PC-3 (cell line): ENCODE data around the gene SLC37A4. TPM values are rescaled to one million over a fixed set of nuclear protein-coding genes. Genes with fewer than 3 reads are reported as not detected.

ENCODE experiments used
- ATAC-seq: fragments of 200-7000 bp; cut with Tn5 transposase; 2 replicates; pipeline ENCODE4 v1.9.1; 2020; ENCODE audit warnings: mild to moderate bottlenecking, moderate library complexity
- BruUV-seq: library from RNA; stranded (reverse); fragments of 400-500 nt; replicated peaks from 2 replicates; lab custom pipeline; 2021; lab: Mats Ljungman, UMichigan
- CTCF ChIA-PET: fragments of 300-600 bp; sonication (Branson Sonifier 250); formaldehyde crosslinking; loops from one replicate; lab custom pipeline; 2022; ENCODE audit warnings: antibody characterized with exemption; lab: Charles Lee
- POLR2A ChIA-PET: fragments of 300-600 bp; sonication (Branson Sonifier 250); formaldehyde crosslinking; loops from one replicate; lab custom pipeline; 2022; ENCODE audit warnings: antibody characterized with exemption; ENCODE audit not compliant: unreplicated experiment; lab: Charles Lee
- DNase-seq: peaks from one replicate; pipeline ENCODE4 v3.0.0-alpha.2; 2015
- H2AFZ ChIP-seq: fragments of 300-600 bp; sonication (generic); 2 replicates; pipeline ENCODE4 v1.6.0; 2016; ENCODE audit warnings: antibody characterized with exemption, low read length
- H3F3A ChIP-seq: fragments of 300-600 bp; sonication (generic); one replicate; pipeline ENCODE4 v1.6.0; 2017; ENCODE audit warnings: antibody characterized with exemption, low read length, control low read depth, mild to moderate bottlenecking; ENCODE audit not compliant: unreplicated experiment
- H3K27ac ChIP-seq: fragments of 300-600 bp; sonication (generic); 2 replicates; pipeline ENCODE4 v1.5.1; 2016; ENCODE audit warnings: mild to moderate bottlenecking, low read length
- H3K27me3 ChIP-seq: fragments of 300-600 bp; sonication (generic); 2 replicates; pipeline ENCODE4 v1.6.1; 2016; ENCODE audit warnings: low read length, mixed read lengths
- H3K36me3 ChIP-seq: fragments of 300-600 bp; sonication (generic); 2 replicates; pipeline ENCODE4 v1.6.1; 2016; ENCODE audit warnings: low read depth, mixed run types, low read length, mixed read lengths
- H3K4me1 ChIP-seq: fragments of 300-600 bp; sonication (generic); 2 replicates; pipeline ENCODE4 v1.5.1; 2016; ENCODE audit warnings: low read length; ENCODE audit not compliant: insufficient read depth
- H3K4me2 ChIP-seq: fragments of 300-600 bp; sonication (generic); 2 replicates; pipeline ENCODE4 v1.6.0; 2016; ENCODE audit warnings: low read length
- H3K4me3 ChIP-seq: fragments of 300-600 bp; sonication (generic); 2 replicates; pipeline ENCODE4 v1.5.1; 2016; ENCODE audit warnings: mild to moderate bottlenecking, low read length, mixed read lengths
- H3K79me2 ChIP-seq: fragments of 300-600 bp; sonication (generic); 2 replicates; pipeline ENCODE4 v1.6.1; 2017; ENCODE audit warnings: low read length, mixed read lengths
- H3K9ac ChIP-seq: fragments of 300-600 bp; sonication (generic); 2 replicates; pipeline ENCODE4 v1.6.0; 2016; ENCODE audit warnings: mild to moderate bottlenecking, low read length
- H3K9me2 ChIP-seq: fragments of 300-600 bp; sonication (generic); replicated peaks from 2 replicates; pipeline ENCODE4 v1.6.1; 2016; ENCODE audit warnings: mixed run types, low read length, mixed read lengths
- H3K9me3 ChIP-seq: fragments of 300-600 bp; sonication (generic); 2 replicates; pipeline ENCODE4 v1.6.1; 2016; ENCODE audit warnings: low read length, mixed read lengths
- H4K20me1 ChIP-seq: fragments of 300-600 bp; sonication (generic); 2 replicates; pipeline ENCODE4 v1.6.1; 2016; ENCODE audit warnings: low read length, mixed read lengths
- EZH2 ChIP-seq: fragments of 300-600 bp; sonication (generic); IDR thresholded peaks from one replicate; pipeline ENCODE4 v1.6.1; 2017; ENCODE audit warnings: antibody characterized with exemption, mild to moderate bottlenecking, low read length; ENCODE audit not compliant: unreplicated experiment
- EZH2phosphoT487 ChIP-seq: fragments of 300-600 bp; sonication (generic); IDR thresholded peaks from 2 replicates; pipeline ENCODE4 v1.6.1; 2018; ENCODE audit warnings: mild to moderate bottlenecking, antibody characterized with exemption, low read length, borderline replicate concordance
- intact Hi-C: fragments of 100-400 bp; cut with micrococcal nuclease; formaldehyde crosslinking; loops from 2 replicates; pipeline ENCODE4 v1.9.0; 2023
- total RNA-seq: library from RNA; depleted of rRNA; stranded (reverse); fragments of >200 nt; gene quantifications from 2 replicates; pipeline ENCODE4 v1.2.3, GENCODE V29; 2014
- TF ChIP-seq, protein P1 (sequence below): fragments of 300-600 bp; sonication (generic); conservative IDR thresholded peaks from 2 replicates; pipeline ENCODE4 v1.5.1; 2017; ENCODE audit warnings: antibody characterized with exemption, low read depth, mild to moderate bottlenecking, low read length

SLC37A4 gene
- total RNA-seq, 1 experiment from 2014 or later, result 31.4 TPM

DNA sequence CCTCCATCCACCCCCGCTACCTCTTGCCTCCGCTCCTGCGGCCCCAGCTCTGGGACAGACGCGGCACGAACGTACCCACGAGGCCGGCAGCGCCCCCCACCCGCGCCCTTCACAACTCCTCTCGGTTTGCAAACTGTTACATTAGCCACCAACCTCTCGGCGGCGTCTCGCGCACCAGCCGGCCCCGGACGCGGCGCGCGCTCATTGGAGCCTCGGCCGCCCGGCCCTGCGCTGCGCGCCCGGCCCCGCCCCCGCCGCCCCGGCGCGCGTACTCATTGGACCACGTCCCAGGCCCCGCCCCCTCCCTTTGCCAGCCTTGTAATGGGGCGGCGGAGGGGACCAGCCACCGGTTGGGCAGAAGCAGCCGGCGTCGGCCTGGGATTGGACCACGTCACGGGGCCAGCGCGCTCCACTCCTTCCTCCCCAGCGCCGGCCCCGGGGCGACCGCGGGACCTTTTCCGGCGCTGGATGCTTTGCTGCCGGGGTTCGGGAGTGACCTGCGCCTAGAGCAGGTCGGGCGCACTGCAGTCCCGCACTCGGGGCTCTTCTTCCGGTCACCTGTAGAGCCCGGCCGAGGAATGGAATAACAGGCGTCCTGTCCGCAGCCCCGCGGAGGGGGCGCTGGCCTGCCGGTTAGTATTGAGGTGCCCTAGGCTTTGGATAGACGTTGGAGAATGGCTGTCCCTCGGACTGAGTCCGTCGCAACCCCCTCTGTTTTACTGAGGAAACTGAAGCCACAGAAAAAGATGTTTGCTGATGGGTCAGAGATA lies 26.5 kb upstream of the SLC37A4 start, which contains the start of gene HYOU1:
Gene HYOU1, minus strand, starts transcription at position 206 of the 770 bp plus-strand sequence. CDS start 1,045 bp downstream, outside the sequence.
- Histone ChIP-seq H3K4me2 (peak within 1 kb of the TSS; percentile 93), H4K20me1 (0 out of 2 replicates have a peak, but pooled peaks cover 10% of the 10 kb centered on the region), H3K9me2 (no peaks in the 10 kb centered on the region), H3K36me3 (peaks cover 32% of the 10 kb centered on the region), H3K9me3 (no peaks in the 10 kb centered on the region), H3K27ac (peak within 1 kb of the TSS; percentile 62), H2AFZ (peak within 1 kb of the TSS; percentile 92), H3K79me2 (peaks cover 32% of the 10 kb centered on the region), H3K9ac (peak within 1 kb of the TSS; percentile 98), H3K4me1 (peaks cover 15% of the 10 kb centered on the region), H3K27me3 (no peaks in the 10 kb centered on the region), H3K4me3 (peak within 1 kb of the TSS; percentile 93), H3F3A (no peaks in the 10 kb centered on the region)
- intact Hi-C loops, result loop anchor here (1.0 to 5.0 kb wide), 3 partner anchors 10 to 40 kb away; partner anchors contain the start of genes RPS25, TRAPPC4 and VPS11
- POLR2A ChIA-PET, result no interaction called here
- CTCF ChIA-PET, result interaction anchor here (0.6 to 2.4 kb wide), 2 partner anchors 45 to 190 kb away, joined by 3 to 10 read pairs; partner anchors contain the start of gene DPAGT1
- BruUV-seq, result no TSS peak
- no peak for TF ChIP-seq EZH2phosphoT487
- TF ChIP-seq, protein P1, sequence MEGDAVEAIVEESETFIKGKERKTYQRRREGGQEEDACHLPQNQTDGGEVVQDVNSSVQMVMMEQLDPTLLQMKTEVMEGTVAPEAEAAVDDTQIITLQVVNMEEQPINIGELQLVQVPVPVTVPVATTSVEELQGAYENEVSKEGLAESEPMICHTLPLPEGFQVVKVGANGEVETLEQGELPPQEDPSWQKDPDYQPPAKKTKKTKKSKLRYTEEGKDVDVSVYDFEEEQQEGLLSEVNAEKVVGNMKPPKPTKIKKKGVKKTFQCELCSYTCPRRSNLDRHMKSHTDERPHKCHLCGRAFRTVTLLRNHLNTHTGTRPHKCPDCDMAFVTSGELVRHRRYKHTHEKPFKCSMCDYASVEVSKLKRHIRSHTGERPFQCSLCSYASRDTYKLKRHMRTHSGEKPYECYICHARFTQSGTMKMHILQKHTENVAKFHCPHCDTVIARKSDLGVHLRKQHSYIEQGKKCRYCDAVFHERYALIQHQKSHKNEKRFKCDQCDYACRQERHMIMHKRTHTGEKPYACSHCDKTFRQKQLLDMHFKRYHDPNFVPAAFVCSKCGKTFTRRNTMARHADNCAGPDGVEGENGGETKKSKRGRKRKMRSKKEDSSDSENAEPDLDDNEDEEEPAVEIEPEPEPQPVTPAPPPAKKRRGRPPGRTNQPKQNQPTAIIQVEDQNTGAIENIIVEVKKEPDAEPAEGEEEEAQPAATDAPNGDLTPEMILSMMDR, result peak; percentile 24
- DNase-seq, result peak; percentile 98
- ATAC-seq, result peak; percentile 93

- 0 out of 2 replicates have a peak, but pooled peaks cover 10% of the 10 kb centered on the region for H4K20me1 ChIP-seq
- H3F3A ChIP-seq, result no peaks in the 10 kb centered on the region
- DNase-seq, result peak; percentile 19
- H3K4me2 ChIP-seq, result peak overlapping the region; percentile 93
- H3K9ac ChIP-seq, result peak overlapping the region; percentile 98
- peak overlapping the region; percentile 62 for H3K27ac ChIP-seq
- H3K9me3 ChIP-seq, result no peaks in the 10 kb centered on the region
- no peaks in the 10 kb centered on the region for H3K9me2 ChIP-seq
- peak; percentile 18 for ATAC-seq
- peaks cover 32% of the 10 kb centered on the region for H3K79me2 ChIP-seq
- peak overlapping the region; percentile 93 for H3K4me3 ChIP-seq
- intact Hi-C loops, result loop anchor here (2.0 to 5.0 kb wide), 2 partner anchors 38 to 39 kb away; partner anchors contain the start of genes RPS25 and TRAPPC4
- ChIA-PET CTCF (interaction anchor here (0.6 to 2.4 kb wide), 2 partner anchors 13 to 46 kb away, joined by 10 read pairs; partner anchors contain the start of gene DPAGT1), POLR2A (interaction anchor here (0.6 to 1.0 kb wide), 2 partner anchors 11 to 15 kb away, joined by 3 read pairs; partner anchors contain the start of gene VPS11)
- BruUV-seq, result no TSS peak
- peaks cover 15% of the 10 kb centered on the region for H3K4me1 ChIP-seq
- TF ChIP-seq EZH2phosphoT487 (no peak), EZH2 (no peak)
- TF ChIP-seq, protein P1, result peak; percentile 20; the same call in 1 of the 2 replicates
- H2AFZ ChIP-seq, result peak overlapping the region; percentile 82
- no peaks in the 10 kb centered on the region for H3K27me3 ChIP-seq
- H3K36me3 ChIP-seq, result peaks cover 37% of the 10 kb centered on the region
Observed at GRCh38 chr11:119056421-119056999, 25.8 kb upstream of the SLC37A4 start.
